HepG2 (cell line): ENCODE measurements around the gene CRADD. TPM values are rescaled to one million over a fixed set of nuclear protein-coding genes. Genes with fewer than 3 reads are reported as not detected.

ENCODE experiments used
- AKAP8 ChIP-seq: sonication (generic); formaldehyde crosslinking; IDR thresholded peaks from 2 replicates; pipeline ENCODE4 v1.5.1; 2020; ENCODE audit warnings: mild to moderate bottlenecking, missing genetic modification reagents
- CBX2 ChIP-seq, 2 experiments: fragments of 200-600 bp in 1 of 2; sonication (generic); formaldehyde crosslinking in 1 of 2; IDR thresholded peaks; 2 replicates each; pipeline versions ENCODE4 v1.7.0 to v1.8.1; 2018 to 2022; ENCODE audit warnings: low read depth in 2 of 2, low read length in 1 of 2, mild to moderate bottlenecking in 1 of 2, missing genetic modification reagents in 1 of 2
- CC2D1A ChIP-seq: sonication (generic); formaldehyde crosslinking; IDR thresholded peaks from 2 replicates; pipeline ENCODE4 v1.8.1; 2023; ENCODE audit warnings: mild to moderate bottlenecking, missing genetic modification reagents
- EHMT2 ChIP-seq: fragments of 200-600 bp; sonication (generic); IDR thresholded peaks from 2 replicates; pipeline ENCODE4 v1.7.0; 2017; ENCODE audit warnings: antibody characterized with exemption, low read depth, low read length, borderline replicate concordance
- EP300 ChIP-seq, 3 experiments: sonication (generic) in 1 of 3; formaldehyde crosslinking in 1 of 3; IDR thresholded peaks; 2 replicates each; pipeline versions ENCODE4 v1.5.1 to v1.6.1; 2011 to 2020; ENCODE audit warnings: low read depth in 2 of 3, low read length in 2 of 3, borderline replicate concordance in 1 of 3, improper control_type of control experiment in 1 of 3, mild to moderate bottlenecking in 1 of 3, missing genetic modification reagents in 1 of 3, moderate library complexity in 1 of 3
- ETV5 ChIP-seq: IDR thresholded peaks from 2 replicates; pipeline ENCODE4 v1.6.1; 2018; ENCODE audit warnings: missing biosample characterization, missing genetic modification reagents, inconsistent platforms, borderline replicate concordance
- HDAC1 ChIP-seq: sonication (generic); formaldehyde crosslinking; IDR thresholded peaks from 2 replicates; pipeline ENCODE4 v1.5.1; 2020; ENCODE audit warnings: mild to moderate bottlenecking, missing genetic modification reagents
- HDAC2 ChIP-seq: sonication (generic); formaldehyde crosslinking; IDR thresholded peaks from 2 replicates; pipeline ENCODE4 v1.4.0; 2020; ENCODE audit warnings: missing genetic modification reagents
- HIVEP1 ChIP-seq: sonication (generic); formaldehyde crosslinking; IDR thresholded peaks from 2 replicates; pipeline ENCODE4 v1.4.0; 2020; ENCODE audit warnings: mild to moderate bottlenecking, missing genetic modification reagents
- PHF21A ChIP-seq: sonication (generic); formaldehyde crosslinking; IDR thresholded peaks from 2 replicates; pipeline ENCODE4 v1.5.0; 2020; ENCODE audit warnings: mild to moderate bottlenecking, missing genetic modification reagents
- PPARG ChIP-seq: conservative IDR thresholded peaks from 2 replicates; pipeline ENCODE4 v1.6.1; 2016; ENCODE audit warnings: missing biosample characterization, missing genetic modification reagents
- SMC3 ChIP-seq: IDR thresholded peaks from 2 replicates; pipeline ENCODE4 v1.6.1; 2011; ENCODE audit warnings: low read length, improper control_type of control experiment
- SOX6 ChIP-seq, 2 experiments: fragments of 450-650 bp in 1 of 2; sonication (generic) in 1 of 2; formaldehyde crosslinking in 1 of 2; IDR thresholded peaks; 2 replicates each; pipeline versions ENCODE4 v1.4.0 to v1.6.1; 2017 to 2020; ENCODE audit warnings: antibody characterized with exemption in 1 of 2, mild to moderate bottlenecking in 1 of 2, missing genetic modification reagents in 1 of 2
- ZNF34 ChIP-seq: sonication (generic); formaldehyde crosslinking; IDR thresholded peaks from 2 replicates; pipeline ENCODE4 v1.4.0; 2020; ENCODE audit warnings: mild to moderate bottlenecking, missing genetic modification reagents, borderline replicate concordance
- ZNF839 ChIP-seq: sonication (generic); formaldehyde crosslinking; IDR thresholded peaks from 2 replicates; pipeline ENCODE4 v1.4.0; 2020; ENCODE audit warnings: missing genetic modification reagents, mild to moderate bottlenecking, borderline replicate concordance
- polyA plus RNA-seq, 8 experiments: library from polyadenylated mRNA; depleted of rRNA in 3 of 8; stranded (reverse) in 7 of 8; unstranded in 1 of 8; fragments of >200 nt; fragmentation: Illumina TruSeq in 4 of 8; extraction: Trizol in 4 of 8; gene quantifications; 2 replicates each; pipeline versions ENCODE4 v1.2.1 to v1.2.3, GENCODE V29; 2011 to 2016; ENCODE audit warnings: low read depth in 4 of 8, missing spikeins in 1 of 8, mixed read lengths in 1 of 8; ENCODE audit not compliant: insufficient read depth in 1 of 8
- total RNA-seq, 5 experiments: library from RNA; depleted of rRNA; stranded (reverse); fragments of >200 nt; fragmentation: Illumina TruSeq; extraction: Trizol; gene quantifications; 2 replicates each; pipeline ENCODE4 v1.2.3, GENCODE V29; 2016; ENCODE audit warnings: low read depth in 1 of 5
- TF ChIP-seq, protein P1 (sequence below): IDR thresholded peaks from 2 replicates; pipeline ENCODE4 v1.6.1; 2012; ENCODE audit warnings: low read depth, low read length, improper control_type of control experiment
- TF ChIP-seq, protein P2 (sequence below): fragments of 450-650 bp; IDR thresholded peaks from 2 replicates; pipeline ENCODE4 v1.6.1; 2017
- TF ChIP-seq, protein P3 (sequence below): sonication (generic); formaldehyde crosslinking; IDR thresholded peaks from 2 replicates; pipeline ENCODE4 v1.4.0; 2020; ENCODE audit warnings: missing genetic modification reagents
- TF ChIP-seq, protein P4 (sequence below): sonication (generic); formaldehyde crosslinking; IDR thresholded peaks from 2 replicates; pipeline ENCODE4 v1.4.0; 2020; ENCODE audit warnings: missing genetic modification reagents

CRADD gene
- total and polyA plus RNA-seq, 2 of the 13 experiments (the other 11 are each of a cell fraction or from before 2014, with no cell fraction given): 12.4 to 18.8 TPM

GRCh38 chr12:93759512-93760081, 82.4 kb downstream of the CRADD start (continued):
- TF ChIP-seq SMC3 (no peak), HDAC1 (CRISPR knock-in tag) (0 out of 2 replicates have a peak, but pooled peaks have one; percentile 28), HDAC2 (CRISPR knock-in tag) (no peak), ZNF839 (no peak), EP300 (IDR thresholded peaks at IDR 0.05; ENCODE audit: low read depth in 2 of 2, low read length in 2 of 2) (peak in 1 of 2 experiments; percentile 56; a peak in 2 of 4 replicates), EP300 (CRISPR knock-in tag; IDR thresholded peaks at IDR 0.05; ENCODE audit: borderline replicate concordance) (no peak), CC2D1A (CRISPR knock-in tag) (no peak), ETV5 (no peak), PHF21A (no peak), AKAP8 (no peak), CBX2 (IDR thresholded peaks at IDR 0.05; ENCODE audit: low read depth, low read length) (no peak), CBX2 (CRISPR knock-in tag; IDR thresholded peaks at IDR 0.05; ENCODE audit: low read depth) (no peak), EHMT2 (peak; percentile 71; the same call in 1 of the 2 replicates), SOX6 (IDR thresholded peaks at IDR 0.05) (no peak), SOX6 (CRISPR knock-in tag; IDR thresholded peaks at IDR 0.05) (peak; percentile 84), HIVEP1 (no peak), PPARG (CRISPR knock-in tag) (peak; percentile 79; the same call in 1 of the 2 replicates), ZNF34 (CRISPR knock-in tag) (no peak)
- TF ChIP-seq, protein P1, sequence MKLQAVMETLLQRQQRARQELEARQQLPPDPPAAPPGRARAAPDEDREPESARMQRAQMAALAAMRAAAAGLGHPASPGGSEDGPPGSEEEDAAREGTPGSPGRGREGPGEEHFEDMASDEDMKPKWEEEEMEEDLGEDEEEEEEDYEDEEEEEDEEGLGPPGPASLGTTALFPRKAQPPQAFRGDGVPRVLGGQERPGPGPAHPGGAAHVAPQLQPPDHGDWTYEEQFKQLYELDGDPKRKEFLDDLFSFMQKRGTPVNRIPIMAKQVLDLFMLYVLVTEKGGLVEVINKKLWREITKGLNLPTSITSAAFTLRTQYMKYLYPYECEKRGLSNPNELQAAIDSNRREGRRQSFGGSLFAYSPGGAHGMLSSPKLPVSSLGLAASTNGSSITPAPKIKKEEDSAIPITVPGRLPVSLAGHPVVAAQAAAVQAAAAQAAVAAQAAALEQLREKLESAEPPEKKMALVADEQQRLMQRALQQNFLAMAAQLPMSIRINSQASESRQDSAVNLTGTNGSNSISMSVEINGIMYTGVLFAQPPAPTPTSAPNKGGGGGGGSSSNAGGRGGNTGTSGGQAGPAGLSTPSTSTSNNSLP: peak; percentile 47; the same call in 1 of the 2 replicates
- TF ChIP-seq, protein P2, sequence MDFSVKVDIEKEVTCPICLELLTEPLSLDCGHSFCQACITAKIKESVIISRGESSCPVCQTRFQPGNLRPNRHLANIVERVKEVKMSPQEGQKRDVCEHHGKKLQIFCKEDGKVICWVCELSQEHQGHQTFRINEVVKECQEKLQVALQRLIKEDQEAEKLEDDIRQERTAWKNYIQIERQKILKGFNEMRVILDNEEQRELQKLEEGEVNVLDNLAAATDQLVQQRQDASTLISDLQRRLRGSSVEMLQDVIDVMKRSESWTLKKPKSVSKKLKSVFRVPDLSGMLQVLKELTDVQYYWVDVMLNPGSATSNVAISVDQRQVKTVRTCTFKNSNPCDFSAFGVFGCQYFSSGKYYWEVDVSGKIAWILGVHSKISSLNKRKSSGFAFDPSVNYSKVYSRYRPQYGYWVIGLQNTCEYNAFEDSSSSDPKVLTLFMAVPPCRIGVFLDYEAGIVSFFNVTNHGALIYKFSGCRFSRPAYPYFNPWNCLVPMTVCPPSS: no peak
- TF ChIP-seq, protein P3, sequence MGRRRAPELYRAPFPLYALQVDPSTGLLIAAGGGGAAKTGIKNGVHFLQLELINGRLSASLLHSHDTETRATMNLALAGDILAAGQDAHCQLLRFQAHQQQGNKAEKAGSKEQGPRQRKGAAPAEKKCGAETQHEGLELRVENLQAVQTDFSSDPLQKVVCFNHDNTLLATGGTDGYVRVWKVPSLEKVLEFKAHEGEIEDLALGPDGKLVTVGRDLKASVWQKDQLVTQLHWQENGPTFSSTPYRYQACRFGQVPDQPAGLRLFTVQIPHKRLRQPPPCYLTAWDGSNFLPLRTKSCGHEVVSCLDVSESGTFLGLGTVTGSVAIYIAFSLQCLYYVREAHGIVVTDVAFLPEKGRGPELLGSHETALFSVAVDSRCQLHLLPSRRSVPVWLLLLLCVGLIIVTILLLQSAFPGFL: no peak
- TF ChIP-seq, protein P4, sequence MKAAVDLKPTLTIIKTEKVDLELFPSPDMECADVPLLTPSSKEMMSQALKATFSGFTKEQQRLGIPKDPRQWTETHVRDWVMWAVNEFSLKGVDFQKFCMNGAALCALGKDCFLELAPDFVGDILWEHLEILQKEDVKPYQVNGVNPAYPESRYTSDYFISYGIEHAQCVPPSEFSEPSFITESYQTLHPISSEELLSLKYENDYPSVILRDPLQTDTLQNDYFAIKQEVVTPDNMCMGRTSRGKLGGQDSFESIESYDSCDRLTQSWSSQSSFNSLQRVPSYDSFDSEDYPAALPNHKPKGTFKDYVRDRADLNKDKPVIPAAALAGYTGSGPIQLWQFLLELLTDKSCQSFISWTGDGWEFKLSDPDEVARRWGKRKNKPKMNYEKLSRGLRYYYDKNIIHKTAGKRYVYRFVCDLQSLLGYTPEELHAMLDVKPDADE (CRISPR knock-in tag): no peak
- TF ChIP-seq, all 625 proteins: peak for 32
